SK-N-SH treated with all-trans-retinoic acid at 6 μM for 48 hours (cell line): ENCODE measurements around the gene SLC35F3.

Experiments used
- CREB5 ChIP-seq: fragments of 250-450 bp; sonication (Bioruptor Pico); IDR thresholded peaks from 2 replicates; pipeline ENCODE4 v1.5.1; 2020; ENCODE audit warnings: low read depth, mild to moderate bottlenecking, moderate library complexity
- ESRRG ChIP-seq: fragments of 250-450 bp; sonication (Bioruptor Pico); IDR thresholded peaks from 2 replicates; pipeline ENCODE4 v1.6.1; 2021; ENCODE audit warnings: mild to moderate bottlenecking
- ZFP3 ChIP-seq: fragments of 250-450 bp; sonication (Bioruptor Pico); IDR thresholded peaks from 2 replicates; pipeline ENCODE4 v1.5.0; 2020; ENCODE audit warnings: mild to moderate bottlenecking, moderate library complexity
- ZFP30 ChIP-seq: fragments of 450-650 bp; formaldehyde crosslinking; IDR thresholded peaks from 2 replicates; pipeline ENCODE4 v1.5.0; 2022; ENCODE audit warnings: mild to moderate bottlenecking, moderate library complexity
- TF ChIP-seq, protein P1 (sequence below): fragments of 250-450 bp; sonication (Bioruptor Pico); IDR thresholded peaks from 2 replicates; pipeline ENCODE4 v1.5.1; 2021; ENCODE audit warnings: mild to moderate bottlenecking, moderate library complexity
- TF ChIP-seq, protein P2 (sequence below): fragments of 250-450 bp; sonication (Bioruptor Pico); IDR thresholded peaks from 2 replicates; pipeline ENCODE4 v1.8.0; 2021; ENCODE audit warnings: low read depth, mild to moderate bottlenecking, moderate library complexity, borderline replicate concordance

- no peak for TF ChIP-seq ESRRG (CRISPR knock-in tag)
- TF ChIP-seq, protein P1, sequence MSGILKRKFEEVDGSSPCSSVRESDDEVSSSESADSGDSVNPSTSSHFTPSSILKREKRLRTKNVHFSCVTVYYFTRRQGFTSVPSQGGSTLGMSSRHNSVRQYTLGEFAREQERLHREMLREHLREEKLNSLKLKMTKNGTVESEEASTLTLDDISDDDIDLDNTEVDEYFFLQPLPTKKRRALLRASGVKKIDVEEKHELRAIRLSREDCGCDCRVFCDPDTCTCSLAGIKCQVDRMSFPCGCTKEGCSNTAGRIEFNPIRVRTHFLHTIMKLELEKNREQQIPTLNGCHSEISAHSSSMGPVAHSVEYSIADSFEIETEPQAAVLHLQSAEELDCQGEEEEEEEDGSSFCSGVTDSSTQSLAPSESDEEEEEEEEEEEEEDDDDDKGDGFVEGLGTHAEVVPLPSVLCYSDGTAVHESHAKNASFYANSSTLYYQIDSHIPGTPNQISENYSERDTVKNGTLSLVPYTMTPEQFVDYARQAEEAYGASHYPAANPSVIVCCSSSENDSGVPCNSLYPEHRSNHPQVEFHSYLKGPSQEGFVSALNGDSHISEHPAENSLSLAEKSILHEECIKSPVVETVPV (CRISPR knock-in tag): no peak
- TF ChIP-seq ZFP30 (CRISPR knock-in tag): no peak
- no peak for TF ChIP-seq ZFP3 (CRISPR knock-in tag)
- no peak for TF ChIP-seq CREB5 (CRISPR knock-in tag)
- TF ChIP-seq, protein P2, sequence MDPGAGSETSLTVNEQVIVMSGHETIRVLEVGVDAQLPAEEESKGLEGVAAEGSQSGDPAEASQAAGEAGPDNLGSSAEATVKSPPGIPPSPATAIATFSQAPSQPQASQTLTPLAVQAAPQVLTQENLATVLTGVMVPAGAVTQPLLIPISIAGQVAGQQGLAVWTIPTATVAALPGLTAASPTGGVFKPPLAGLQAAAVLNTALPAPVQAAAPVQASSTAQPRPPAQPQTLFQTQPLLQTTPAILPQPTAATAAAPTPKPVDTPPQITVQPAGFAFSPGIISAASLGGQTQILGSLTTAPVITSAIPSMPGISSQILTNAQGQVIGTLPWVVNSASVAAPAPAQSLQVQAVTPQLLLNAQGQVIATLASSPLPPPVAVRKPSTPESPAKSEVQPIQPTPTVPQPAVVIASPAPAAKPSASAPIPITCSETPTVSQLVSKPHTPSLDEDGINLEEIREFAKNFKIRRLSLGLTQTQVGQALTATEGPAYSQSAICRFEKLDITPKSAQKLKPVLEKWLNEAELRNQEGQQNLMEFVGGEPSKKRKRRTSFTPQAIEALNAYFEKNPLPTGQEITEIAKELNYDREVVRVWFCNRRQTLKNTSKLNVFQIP (CRISPR knock-in tag): no peak
Measured at GRCh38 chr1:234315588-234315987, 411.1 kb downstream of the SLC35F3 start.
